ENCODE measurements around the gene TMEM185B. TPM values are rescaled to one million over a fixed set of nuclear protein-coding genes. Genes with fewer than 3 reads are reported as not detected.

The TMEM185B gene
- total and polyA plus RNA-seq, 2 of the 4 experiments (the other 2 are of a cell fraction), result 17.7 to 26.1 TPM

- Histone ChIP-seq H2AK5ac (ENCODE audit: low read depth, low read length) (peak overlapping the region; percentile 91), H3K79me1 (ENCODE audit: low read depth in 1 of 2, low read length in 2 of 2) (peaks cover 0 to 7% of the 10 kb centered on the region in 2 experiments; a peak in 1 of 4 replicates), H3K4ac (ENCODE audit: low read depth, low read length) (peak overlapping the region; percentile 45; the same call in 1 of the 2 replicates), H4K8ac (ENCODE audit: low read depth in 2 of 2, low read length in 2 of 2) (no peak overlapping the region; a peak in 1 of 4 replicates), H3K4me1 (ENCODE audit: control insufficient read depth, insufficient read depth, low read length) (peaks cover 20% of the 10 kb centered on the region), H3K27me3 (ENCODE audit: control insufficient read depth, insufficient read depth, low read length) (no peaks in the 10 kb centered on the region), H3K9me3 (ENCODE audit: control insufficient read depth, insufficient read depth, low read length) (no peaks in the 10 kb centered on the region), H3K36me3 (ENCODE audit: control insufficient read depth, insufficient read depth, low read length) (no peaks in the 10 kb centered on the region), H2BK5ac (ENCODE audit: low read depth, low read length, poor library complexity, severe bottlenecking) (no peak overlapping the region), H3K27ac (ENCODE audit: insufficient read depth, low read length) (no peak overlapping the region), H2AK9ac (replicated peaks; ENCODE audit: low read depth, low read length, poor library complexity) (peak overlapping the region; percentile 29), H3K56ac (ENCODE audit: extremely low read depth, insufficient read depth, low read length) (no peak overlapping the region), H4K5ac (ENCODE audit: low read depth, low read length) (no peak overlapping the region), H2AFZ (replicated peaks; ENCODE audit: low read length, poor library complexity) (peak overlapping the region; percentile 2), H3K23ac (ENCODE audit: low read depth, low read length) (no peak overlapping the region), H3K9ac (ENCODE audit: low read depth, low read length) (no peak overlapping the region), H4K91ac (ENCODE audit: insufficient read depth, low read depth, low read length) (no peak overlapping the region), H3K4me3 (ENCODE audit: insufficient read depth, low read depth, low read length) (no peak overlapping the region), H3K14ac (replicated peaks; ENCODE audit: low read depth, low read length) (no peak overlapping the region), H3K9me1 (ENCODE audit: insufficient read depth, low read length) (peaks cover 15% of the 10 kb centered on the region), H2BK120ac (ENCODE audit: low read depth, low read length) (peak overlapping the region; percentile 3; the same call in 1 of the 2 replicates), H3K18ac (ENCODE audit: low read depth, low read length) (no peak overlapping the region), H2BK20ac (ENCODE audit: low read depth, low read length) (peak overlapping the region; percentile 27; the same call in 1 of the 2 replicates), H2BK15ac (ENCODE audit: low read depth, low read length) (peak overlapping the region; percentile 15; the same call in 1 of the 3 replicates), H3K4me2 (ENCODE audit: low read depth, low read length) (0 out of 2 replicates have a peak overlapping the region, but pooled peaks have one; percentile 25), H4K20me1 (ENCODE audit: insufficient read depth, low read length) (no peaks in the 10 kb centered on the region; the same call in 1 of the 2 replicates)
- POLR2A ChIA-PET (ENCODE audit: unreplicated experiment), result no interaction called here
- dilution Hi-C loops (cut with HindIII; ENCODE audit: low sequenced_read_pairs, unreplicated experiment) (no loop called here), in situ Hi-C loops (cut with MboI; ENCODE audit: low sequenced_read_pairs) (loop anchor here (25.0 kb wide), 1 partner anchor 1000 kb away; no protein-coding TSS in a partner anchor), intact Hi-C loops (cut with micrococcal nuclease) (no loop called here)
- no TSS peak for BruUV-seq (replicated peaks)
- DNase-seq (peak; percentile 80), ATAC-seq (ENCODE audit: low read depth) (peak; percentile 78)
- TF ChIP-seq NFE2L2 (IDR thresholded peaks at IDR 0.05; ENCODE audit: low read depth, low read length) (peak; percentile 61; the same call in 1 of the 2 replicates), MAZ (IDR thresholded peaks at IDR 0.05; ENCODE audit: borderline replicate concordance, low read depth, low read length) (peak; percentile 57; the same call in 1 of the 2 replicates), FOS (IDR thresholded peaks at IDR 0.05; ENCODE audit: low read depth, low read length) (peak; percentile 66)
- TF ChIP-seq, protein P1, sequence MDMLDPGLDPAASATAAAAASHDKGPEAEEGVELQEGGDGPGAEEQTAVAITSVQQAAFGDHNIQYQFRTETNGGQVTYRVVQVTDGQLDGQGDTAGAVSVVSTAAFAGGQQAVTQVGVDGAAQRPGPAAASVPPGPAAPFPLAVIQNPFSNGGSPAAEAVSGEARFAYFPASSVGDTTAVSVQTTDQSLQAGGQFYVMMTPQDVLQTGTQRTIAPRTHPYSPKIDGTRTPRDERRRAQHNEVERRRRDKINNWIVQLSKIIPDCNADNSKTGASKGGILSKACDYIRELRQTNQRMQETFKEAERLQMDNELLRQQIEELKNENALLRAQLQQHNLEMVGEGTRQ (IDR thresholded peaks at IDR 0.05; ENCODE audit: low read depth, low read length), result no peak
- CTCF ChIA-PET, result no interaction called here
- 40% methylated on average over 1 of the region's 10 CpGs; no CpG with 5 or more reads in 1 of the 2 experiments for WGBS, 2 experiments (ENCODE audit: extremely low coverage in 2 of 2, insufficient read length in 1 of 2)
Measured at GRCh38 chr2:120237491-120237902, 14.3 kb upstream of the TMEM185B start.

Data from IMR-90 (cell line).